Measurements from ENCODE around the gene ATCAY.
A peak's percentile ranks its signal among the peaks of the same experiment; 100 is the strongest.

Gene ATCAY

DNA sequence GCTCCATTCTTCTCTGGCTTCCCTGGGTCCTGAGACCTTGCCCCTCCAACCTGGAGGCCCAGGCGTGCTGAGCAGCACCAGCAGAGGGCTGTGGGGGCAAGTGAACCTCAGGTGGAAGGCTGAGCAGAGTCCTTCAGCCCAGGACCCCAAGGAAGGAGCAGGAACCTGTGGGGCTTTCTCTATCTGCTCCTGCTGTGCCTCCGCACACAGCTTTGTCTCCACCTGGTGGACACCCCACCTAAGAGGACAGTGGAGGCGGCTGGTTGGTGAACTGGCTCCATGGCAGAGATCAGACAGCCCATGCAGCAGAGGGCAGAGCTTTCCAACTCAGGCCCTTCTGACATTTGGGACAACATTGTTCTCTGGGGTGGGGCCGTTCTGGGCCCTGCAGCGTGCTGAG, 31.4 kb upstream of the ATCAY start:
- no peak overlapping the region for H3K4me3 ChIP-seq (ENCODE audit: low read depth, low read length)
- no peaks in the 10 kb centered on the region for H3K9me3 ChIP-seq (ENCODE audit: control insufficient read depth, low read length)
- H3K4me1 ChIP-seq = no peaks in the 10 kb centered on the region
- H3K9ac ChIP-seq = no peak overlapping the region
- TF ChIP-seq, protein P1, sequence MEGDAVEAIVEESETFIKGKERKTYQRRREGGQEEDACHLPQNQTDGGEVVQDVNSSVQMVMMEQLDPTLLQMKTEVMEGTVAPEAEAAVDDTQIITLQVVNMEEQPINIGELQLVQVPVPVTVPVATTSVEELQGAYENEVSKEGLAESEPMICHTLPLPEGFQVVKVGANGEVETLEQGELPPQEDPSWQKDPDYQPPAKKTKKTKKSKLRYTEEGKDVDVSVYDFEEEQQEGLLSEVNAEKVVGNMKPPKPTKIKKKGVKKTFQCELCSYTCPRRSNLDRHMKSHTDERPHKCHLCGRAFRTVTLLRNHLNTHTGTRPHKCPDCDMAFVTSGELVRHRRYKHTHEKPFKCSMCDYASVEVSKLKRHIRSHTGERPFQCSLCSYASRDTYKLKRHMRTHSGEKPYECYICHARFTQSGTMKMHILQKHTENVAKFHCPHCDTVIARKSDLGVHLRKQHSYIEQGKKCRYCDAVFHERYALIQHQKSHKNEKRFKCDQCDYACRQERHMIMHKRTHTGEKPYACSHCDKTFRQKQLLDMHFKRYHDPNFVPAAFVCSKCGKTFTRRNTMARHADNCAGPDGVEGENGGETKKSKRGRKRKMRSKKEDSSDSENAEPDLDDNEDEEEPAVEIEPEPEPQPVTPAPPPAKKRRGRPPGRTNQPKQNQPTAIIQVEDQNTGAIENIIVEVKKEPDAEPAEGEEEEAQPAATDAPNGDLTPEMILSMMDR (IDR thresholded peaks at IDR 0.05) = peak; percentile 16
- H3K36me3 ChIP-seq (ENCODE audit: control insufficient read depth, insufficient read depth, low read length) = no peaks in the 10 kb centered on the region
- H3K4me2 ChIP-seq (ENCODE audit: low read length) = no peak overlapping the region
- H2AFZ ChIP-seq = no peak overlapping the region
- no peaks in the 10 kb centered on the region for H3K79me2 ChIP-seq
- no peaks in the 10 kb centered on the region for H3K27me3 ChIP-seq (ENCODE audit: control insufficient read depth, insufficient read depth, low read length)
- H3K27ac ChIP-seq = no peak overlapping the region

DNA sequence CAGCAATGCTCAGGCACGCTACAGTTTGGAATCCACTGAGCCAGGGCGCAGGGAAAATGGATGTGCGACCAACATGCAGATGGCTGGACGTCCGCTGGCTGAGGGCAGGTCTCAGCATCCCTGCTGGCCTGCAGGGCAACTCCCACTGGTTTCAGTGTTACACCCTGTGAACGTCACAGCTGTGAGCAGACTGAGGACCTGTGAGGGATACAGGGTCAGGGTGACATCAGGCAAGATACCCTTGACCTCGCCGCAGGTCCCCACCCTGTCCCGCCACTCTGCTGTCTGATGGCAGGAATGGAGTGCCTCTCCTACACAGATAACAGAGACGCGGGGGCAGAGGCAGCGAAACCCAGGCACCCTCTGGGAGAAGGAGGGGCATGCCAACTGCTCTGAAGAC, 30.7 kb upstream of the ATCAY start:
- Histone ChIP-seq H3K9ac (no peak overlapping the region), H3K4me2 (ENCODE audit: low read length) (no peak overlapping the region), H3K79me2 (no peaks in the 10 kb centered on the region), H3K4me1 (no peaks in the 10 kb centered on the region), H3K27ac (no peak overlapping the region), H2AFZ (no peak overlapping the region), H3K27me3 (ENCODE audit: control insufficient read depth, insufficient read depth, low read length) (no peaks in the 10 kb centered on the region), H3K4me3 (ENCODE audit: low read depth, low read length) (no peak overlapping the region), H3K36me3 (ENCODE audit: control insufficient read depth, insufficient read depth, low read length) (no peaks in the 10 kb centered on the region), H3K9me3 (ENCODE audit: control insufficient read depth, low read length) (no peaks in the 10 kb centered on the region)
- TF ChIP-seq, protein P1 (IDR thresholded peaks at IDR 0.05) = no peak

DNA sequence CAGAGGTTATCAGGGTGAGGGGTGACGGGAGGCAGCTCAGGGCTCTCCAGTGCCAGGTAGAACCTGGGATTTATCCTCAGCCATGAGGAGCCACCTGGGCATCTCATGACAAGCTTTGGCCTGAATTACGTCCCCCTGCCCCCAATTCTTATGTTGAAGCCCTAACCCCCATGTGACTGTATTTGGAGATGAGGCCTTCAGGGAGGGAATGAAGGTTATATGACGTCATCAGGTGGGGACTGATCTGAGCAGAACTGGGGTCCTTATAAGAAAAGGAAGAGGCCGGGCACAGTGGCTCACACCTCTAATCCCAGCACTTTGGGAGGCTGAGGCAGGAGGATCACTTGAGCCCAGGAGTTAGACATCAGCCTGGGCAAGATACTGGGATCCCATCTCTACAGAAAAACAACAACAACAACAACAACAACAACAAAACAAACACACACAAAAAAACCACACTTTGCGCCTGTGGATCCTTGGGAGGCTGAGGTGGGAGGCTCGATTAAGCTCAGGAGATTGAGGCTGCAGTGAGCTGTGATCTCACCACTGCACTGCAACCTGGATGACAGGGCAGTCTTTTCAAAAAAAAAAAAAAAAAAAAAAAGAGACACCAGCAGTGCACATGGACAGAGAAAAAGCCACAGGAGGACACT, 30.0 kb upstream of the ATCAY start:
- Histone ChIP-seq H3K4me1 (no peaks in the 10 kb centered on the region), H3K27me3 (ENCODE audit: control insufficient read depth, insufficient read depth, low read length) (no peaks in the 10 kb centered on the region), H3K9ac (no peak overlapping the region), H3K4me3 (ENCODE audit: low read depth, low read length) (no peak overlapping the region), H2AFZ (no peak overlapping the region), H3K27ac (no peak overlapping the region), H3K9me3 (ENCODE audit: control insufficient read depth, low read length) (no peaks in the 10 kb centered on the region), H3K4me2 (ENCODE audit: low read length) (no peak overlapping the region), H3K36me3 (ENCODE audit: control insufficient read depth, insufficient read depth, low read length) (no peaks in the 10 kb centered on the region), H3K79me2 (no peaks in the 10 kb centered on the region)
- TF ChIP-seq, protein P1 (IDR thresholded peaks at IDR 0.05) = no peak

DNA sequence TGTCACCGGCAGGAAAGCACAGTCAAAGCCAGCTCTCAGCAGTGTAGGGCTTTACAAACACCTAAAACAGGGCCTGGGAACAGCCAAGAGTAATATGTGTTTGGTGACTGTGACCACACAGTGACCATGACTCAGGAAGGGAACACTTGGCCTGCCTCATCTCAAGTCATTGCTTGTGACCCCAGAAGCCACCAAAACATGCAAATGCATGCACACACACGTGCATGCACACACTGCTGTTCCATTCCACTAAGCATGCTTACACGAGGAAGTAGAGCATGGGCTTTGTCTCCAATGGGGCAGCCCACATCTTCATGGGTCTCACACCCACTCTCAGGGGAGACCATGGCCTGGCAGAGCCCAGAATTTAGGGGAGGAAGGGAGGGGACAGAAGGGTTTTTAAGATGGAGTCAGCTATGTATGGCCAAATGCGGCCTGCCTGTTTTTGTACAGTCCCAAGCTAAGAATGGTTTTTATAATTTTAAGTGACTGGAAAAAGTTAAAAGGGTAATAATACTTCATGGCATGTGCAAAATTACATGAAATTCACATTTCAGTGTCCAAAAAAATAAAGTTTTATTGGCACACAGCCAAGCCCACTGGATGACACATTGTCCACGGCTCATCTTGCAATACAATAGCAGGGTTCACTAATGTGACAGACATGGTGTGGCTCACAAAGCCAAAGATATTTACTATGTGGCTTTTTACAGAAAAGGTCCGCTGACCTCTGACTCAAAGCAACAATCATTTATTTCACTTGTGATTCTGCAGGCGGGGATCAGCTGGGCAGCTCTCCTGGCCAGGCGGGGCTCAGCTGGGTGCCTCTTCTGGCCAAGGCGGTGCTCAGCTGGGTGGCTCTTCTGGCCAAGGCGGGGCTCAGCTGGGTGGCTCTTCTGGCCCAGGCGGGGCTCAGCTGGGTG, 29.0 kb upstream of the ATCAY start:
- H2AFZ ChIP-seq = no peak overlapping the region
- no peaks in the 10 kb centered on the region for H3K9me3 ChIP-seq (ENCODE audit: control insufficient read depth, low read length)
- H3K9ac ChIP-seq = no peak overlapping the region
- H3K79me2 ChIP-seq = no peaks in the 10 kb centered on the region
- H3K27me3 ChIP-seq (ENCODE audit: control insufficient read depth, insufficient read depth, low read length) = no peaks in the 10 kb centered on the region
- no peaks in the 10 kb centered on the region for H3K36me3 ChIP-seq (ENCODE audit: control insufficient read depth, insufficient read depth, low read length)
- H3K4me2 ChIP-seq (ENCODE audit: low read length) = no peak overlapping the region
- TF ChIP-seq, protein P1 (IDR thresholded peaks at IDR 0.05) = no peak
- H3K4me1 ChIP-seq = no peaks in the 10 kb centered on the region
- no peak overlapping the region for H3K27ac ChIP-seq
- no peak overlapping the region for H3K4me3 ChIP-seq (ENCODE audit: low read depth, low read length)

Measured in parathyroid adenoma (tissue), 2 donors.